SH-SY5Y (cell line): ENCODE data around the gene FYN.

Experiments
- GATA2 ChIP-seq: IDR thresholded peaks from 2 replicates; pipeline ENCODE4 v1.6.1; 2011; ENCODE audit warnings: mild to moderate bottlenecking, low read depth, low read length
- GATA3 ChIP-seq: IDR thresholded peaks from 2 replicates; pipeline ENCODE4 v1.6.1; 2011; ENCODE audit warnings: low read depth, mild to moderate bottlenecking, low read length, moderate library complexity

DNA sequence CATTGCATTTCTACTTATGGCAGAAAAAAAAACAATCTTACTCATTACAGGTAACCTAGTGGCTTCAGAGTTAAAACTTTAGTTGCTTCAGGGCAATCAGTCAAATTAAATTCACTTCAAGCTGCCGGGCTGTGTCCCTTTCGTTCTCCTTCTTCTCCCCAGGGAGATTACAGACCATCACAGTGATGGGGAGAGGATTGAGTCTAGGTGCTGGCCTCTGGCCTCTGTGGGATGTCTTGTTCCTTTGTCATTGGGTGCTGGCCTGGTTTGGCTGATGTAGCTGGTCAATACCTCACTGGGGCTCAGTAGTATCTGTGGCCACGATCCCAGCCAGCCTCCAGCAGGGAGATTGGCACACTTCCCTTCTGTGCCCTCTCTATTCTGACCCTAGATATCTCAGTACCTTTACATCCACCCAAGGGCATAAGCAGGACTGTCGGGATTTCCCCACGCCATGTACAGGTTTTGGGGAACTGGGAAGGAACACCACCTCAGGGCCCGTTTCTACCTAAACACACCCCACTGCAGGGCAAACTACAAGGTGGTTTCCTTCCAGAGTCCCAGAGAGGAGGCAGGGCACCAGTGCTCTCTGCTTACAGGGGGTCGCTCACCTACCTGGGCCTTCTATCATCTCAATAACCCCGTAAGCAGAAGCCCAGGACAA lies 15.4 kb downstream of the FYN start:
- TF ChIP-seq GATA2 (no peak), GATA3 (no peak)
